Heart left ventricle (tissue), 13 donors: ENCODE measurements around the gene PLPPR1.

Source experiments
- POLR2A ChIP-seq, 2 donors: fragments of 450-650 bp; IDR thresholded peaks; one replicate each; pipeline ENCODE4 v1.6.1; 2017; ENCODE audit warnings: antibody characterized with exemption in 2 of 2, mild to moderate bottlenecking in 2 of 2, moderate library complexity in 2 of 2
- TF ChIP-seq, protein P1 (sequence below), 12 donors: fragments of 200-600 bp; sonication (generic) in 4 of 12; IDR thresholded peaks; one replicate each; pipeline versions ENCODE4 v1.5.0 to v1.8.0; 2018 to 2022; ENCODE audit warnings: antibody characterized with exemption in 12 of 12, mild to moderate bottlenecking in 5 of 12
- donor health status: ischemic (EF 13 %, LVEDD 7.1; RV severe dilation, severe dysfunction).
- donor health status: DM: no; HTN: yes; CAD: no.
- donor health status: DM: no; HTN: no; CAD: no.
- donor health status: ischemic (EF 25% LVEDD 6.9; RV normal size, moderate dysfunction).
- donor health status: ischemic (EF 25% LVEDD 5.7; RV mildly dilated, moderate dysfunction).
- donor health status: ischemic (EF 35%, LVEDD 5.7; RV mildly dilated, moderate dysfunction).
- donor health status: nonischemic (EF 11% LVEDD 7.7; RV severe dilation, severe dysfunction).
- donor health status: DM: yes; HTN: yes; CAD: no.
- donor health status: PGD.
- donor health status: ischemic (EF 29% LVEDD 5.4; RV normal size, mild dysfunction).
- donor health status: nonischemic (EF 23%, LVEDD 6.1; RV moderate dilation, normal function).

DNA sequence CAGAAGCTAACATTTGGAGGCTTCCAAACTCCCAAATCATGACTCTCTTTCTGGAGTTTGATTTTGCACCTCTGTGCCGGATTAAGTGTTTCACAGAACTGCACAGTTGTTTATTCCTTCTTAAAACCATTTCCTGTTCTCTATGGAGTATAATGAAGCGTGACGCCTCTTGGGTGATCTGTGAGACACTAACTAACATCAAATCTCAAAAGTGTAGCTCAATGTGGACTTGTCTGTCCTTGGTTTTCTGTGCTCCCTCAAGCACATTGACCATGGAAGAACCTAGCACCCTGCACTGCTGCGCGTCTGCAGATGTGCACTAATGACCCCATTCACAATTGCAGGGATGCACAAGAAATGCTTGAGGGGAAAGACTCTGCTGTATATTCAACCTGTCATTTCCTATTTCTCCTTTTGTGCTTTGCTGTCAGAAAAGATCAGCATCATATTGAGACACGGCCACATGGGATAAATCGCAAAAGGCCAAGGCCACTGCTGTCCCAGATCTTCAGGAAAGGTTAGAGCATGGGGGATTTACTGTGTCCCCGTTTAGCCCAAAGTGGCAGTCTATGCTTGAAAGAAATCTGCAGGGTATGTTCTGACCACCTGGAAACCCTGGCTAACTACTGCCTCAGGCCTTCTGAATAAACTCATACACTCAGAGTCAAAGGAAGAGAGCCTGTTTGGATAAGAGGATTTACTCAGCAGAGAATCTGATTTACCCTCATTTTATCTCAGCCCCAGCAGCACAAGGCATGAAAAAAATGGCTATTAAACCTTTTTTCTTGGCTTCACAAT lies 246.6 kb downstream of the PLPPR1 start:
- TF ChIP-seq, protein P1, sequence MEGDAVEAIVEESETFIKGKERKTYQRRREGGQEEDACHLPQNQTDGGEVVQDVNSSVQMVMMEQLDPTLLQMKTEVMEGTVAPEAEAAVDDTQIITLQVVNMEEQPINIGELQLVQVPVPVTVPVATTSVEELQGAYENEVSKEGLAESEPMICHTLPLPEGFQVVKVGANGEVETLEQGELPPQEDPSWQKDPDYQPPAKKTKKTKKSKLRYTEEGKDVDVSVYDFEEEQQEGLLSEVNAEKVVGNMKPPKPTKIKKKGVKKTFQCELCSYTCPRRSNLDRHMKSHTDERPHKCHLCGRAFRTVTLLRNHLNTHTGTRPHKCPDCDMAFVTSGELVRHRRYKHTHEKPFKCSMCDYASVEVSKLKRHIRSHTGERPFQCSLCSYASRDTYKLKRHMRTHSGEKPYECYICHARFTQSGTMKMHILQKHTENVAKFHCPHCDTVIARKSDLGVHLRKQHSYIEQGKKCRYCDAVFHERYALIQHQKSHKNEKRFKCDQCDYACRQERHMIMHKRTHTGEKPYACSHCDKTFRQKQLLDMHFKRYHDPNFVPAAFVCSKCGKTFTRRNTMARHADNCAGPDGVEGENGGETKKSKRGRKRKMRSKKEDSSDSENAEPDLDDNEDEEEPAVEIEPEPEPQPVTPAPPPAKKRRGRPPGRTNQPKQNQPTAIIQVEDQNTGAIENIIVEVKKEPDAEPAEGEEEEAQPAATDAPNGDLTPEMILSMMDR (IDR thresholded peaks at IDR 0.05) = no peak
- TF ChIP-seq POLR2A (IDR thresholded peaks at IDR 0.05) = no peak
